GM12878 (cell line): ENCODE data around the gene TMEM161A. TPM values are rescaled to one million over a fixed set of nuclear protein-coding genes. Genes with fewer than 3 reads are reported as not detected.

Source experiments
- ATAC-seq: fragments of 200-7000 bp; cut with Tn5 transposase; 3 replicates; pipeline ENCODE4 v1.9.1; 2020; ENCODE audit warnings: mild to moderate bottlenecking, moderate library complexity
- BruUV-seq: library from RNA; stranded (reverse); fragments of 400-500 nt; replicated peaks from 2 replicates; lab custom pipeline; 2021; lab: Mats Ljungman, UMichigan
- CTCF ChIA-PET: fragments of 300-600 bp; sonication (Branson Sonifier 250); formaldehyde crosslinking; extraction: SDS; loops from one replicate; lab custom pipeline; 2021; ENCODE audit warnings: inconsistent platforms; lab: Yijun Ruan, JAX
- POLR2A ChIA-PET: fragments of 350-600 bp; formaldehyde crosslinking; extraction: SDS; loops from one replicate; lab custom pipeline; 2021; ENCODE audit warnings: inconsistent platforms; lab: Charles Lee
- RAD21 ChIA-PET: fragments of 300-600 bp; sonication (Branson Sonifier 250); formaldehyde crosslinking; loops from one replicate; lab custom pipeline; 2023; ENCODE audit warnings: antibody characterized with exemption; ENCODE audit not compliant: unreplicated experiment; lab: Charles Lee
- SMC1A ChIA-PET: fragments of 300-600 bp; sonication (Branson Sonifier 250); formaldehyde crosslinking; loops from one replicate; lab custom pipeline; 2023; ENCODE audit not compliant: unreplicated experiment, uncharacterized antibody; lab: Charles Lee
- DNase-seq: peaks from one replicate; pipeline ENCODE4 v3.0.0-alpha.2; 2011; ENCODE audit warnings: low read depth, low spot score
- FAIRE-seq: peaks from 3 replicates; lab custom pipeline; 2011; peaks lifted over from hg19 to GRCh38; lab: Jason Lieb, UNC
- H2AFZ ChIP-seq: 2 replicates; pipeline ENCODE4 v1.6.0; 2011; ENCODE audit warnings: low read depth, low read length, control low read depth; ENCODE audit not compliant: control insufficient read depth
- H3K27ac ChIP-seq: 2 replicates; pipeline ENCODE4 v1.5.1; 2011; ENCODE audit warnings: control low read depth; ENCODE audit not compliant: control insufficient read depth, insufficient read depth
- H3K27me3 ChIP-seq, 2 experiments: replicated peaks in 1 of 2; 2 replicates each; pipeline versions ENCODE4 v1.6.0 to v1.6.1; 2011; ENCODE audit warnings: low read length in 1 of 2; ENCODE audit not compliant: control insufficient read depth in 2 of 2, insufficient read depth in 2 of 2
- H3K36me3 ChIP-seq, 2 experiments: 2 replicates each; pipeline ENCODE4 v1.5.1; 2011; ENCODE audit warnings: low read length in 1 of 2; ENCODE audit not compliant: control insufficient read depth in 2 of 2, insufficient read depth in 2 of 2
- H3K4me1 ChIP-seq: 2 replicates; pipeline ENCODE4 v1.6.1; 2011; ENCODE audit warnings: mild to moderate bottlenecking, low read length, moderate library complexity, mixed read lengths; ENCODE audit not compliant: control insufficient read depth, insufficient read depth
- H3K4me2 ChIP-seq: 2 replicates; pipeline ENCODE4 v1.6.0; 2011; ENCODE audit warnings: control low read depth; ENCODE audit not compliant: control insufficient read depth, insufficient read depth
- H3K4me3 ChIP-seq: fragments of 200-600 bp; sonication (generic); 2 replicates; pipeline ENCODE4 v1.5.1; 2016
- H3K79me2 ChIP-seq: 2 replicates; pipeline ENCODE4 v1.6.0; 2011; ENCODE audit warnings: low read length; ENCODE audit not compliant: control insufficient read depth, insufficient read depth
- H3K9ac ChIP-seq: 2 replicates; pipeline ENCODE4 v1.8.0; 2011; ENCODE audit warnings: low read length, control low read depth, mixed read lengths; ENCODE audit not compliant: control insufficient read depth, insufficient read depth
- H3K9me3 ChIP-seq: replicated peaks from 3 replicates; pipeline ENCODE4 v1.5.1; 2011; ENCODE audit warnings: mild to moderate bottlenecking, low read length; ENCODE audit not compliant: control insufficient read depth, insufficient read depth
- H4K20me1 ChIP-seq: 2 replicates; pipeline ENCODE4 v1.6.0; 2011; ENCODE audit not compliant: control insufficient read depth, insufficient read depth
- CEBPZ ChIP-seq: fragments of 150-350 bp; IDR thresholded peaks from 2 replicates; pipeline ENCODE4 v1.6.1; 2016; ENCODE audit warnings: low read depth, low read length
- DPF2 ChIP-seq: fragments of 450-650 bp; IDR thresholded peaks from 2 replicates; pipeline ENCODE4 v1.6.1; 2017; ENCODE audit warnings: mild to moderate bottlenecking
- HCFC1 ChIP-seq: fragments of 150-350 bp; IDR thresholded peaks from 2 replicates; pipeline ENCODE4 v1.6.1; 2014; ENCODE audit warnings: low read length
- MTA2 ChIP-seq: fragments of 450-650 bp; IDR thresholded peaks from 2 replicates; pipeline ENCODE4 v1.6.1; 2016; ENCODE audit warnings: low read depth, mild to moderate bottlenecking, moderate library complexity
- MTA3 ChIP-seq: IDR thresholded peaks from 2 replicates; pipeline ENCODE4 v1.6.1; 2012; ENCODE audit warnings: low read length, inconsistent platforms, borderline replicate concordance
- NR2F1 ChIP-seq: fragments of 450-650 bp; conservative IDR thresholded peaks from 2 replicates; pipeline ENCODE4 v1.6.1; 2017; ENCODE audit warnings: mild to moderate bottlenecking
- RAD21 ChIP-seq: IDR thresholded peaks from 2 replicates; pipeline ENCODE4 v1.6.1; 2011; ENCODE audit warnings: mild to moderate bottlenecking, low read depth, low read length, moderate library complexity; ENCODE audit not compliant: insufficient read depth
- SIN3A ChIP-seq: IDR thresholded peaks from 2 replicates; pipeline ENCODE4 v1.6.1; 2012; ENCODE audit warnings: low read depth, low read length, improper control_type of control experiment
- SRF ChIP-seq, 2 experiments: IDR thresholded peaks; 2 replicates each; pipeline ENCODE4 v1.6.1; 2011; ENCODE audit warnings: low read depth in 2 of 2, low read length in 2 of 2, mild to moderate bottlenecking in 1 of 2, moderate library complexity in 1 of 2
- ZBTB33 ChIP-seq: fragments of 450-650 bp; IDR thresholded peaks from 2 replicates; pipeline ENCODE4 v1.6.1; 2017; ENCODE audit warnings: mild to moderate bottlenecking
- ZSCAN29 ChIP-seq: fragments of 450-650 bp; IDR thresholded peaks from 2 replicates; pipeline ENCODE4 v1.6.1; 2017; ENCODE audit warnings: mild to moderate bottlenecking, moderate library complexity
- WGBS: methylation state at CpG from one replicate; pipeline ENCODE4 v1.1.6; 2016; ENCODE audit warnings: low lambda C conversion rate; ENCODE audit not compliant: insufficient replicate concordance, insufficient coverage; ENCODE audit errors: missing lambda C conversion rate; 5-methylcytosine and 5-hydroxymethylcytosine counted together
- in situ Hi-C: fragments of 300-500 bp; cut with MboI; formaldehyde crosslinking; loops from 9 replicates; pipeline ENCODE4 v1.14.3; 2018; ENCODE audit warnings: mixed read lengths
- intact Hi-C: fragments of 100-400 bp; cut with micrococcal nuclease; formaldehyde crosslinking; loops from one replicate; pipeline ENCODE4 v1.14.2; 2022; ENCODE audit not compliant: unreplicated experiment
- polyA plus RNA-seq, 11 experiments: library from polyadenylated mRNA; depleted of rRNA in 4 of 11; unstranded in 6 of 11; stranded (reverse) in 5 of 11; fragments of >200 nt; fragmentation: Nextera tagmentation in 4 of 11; fragmentation: Illumina TruSeq in 1 of 11; extraction: Ambion mirVana in 4 of 11; extraction: Trizol in 1 of 11; gene quantifications; 1 replicate in 1 of 11; 2 replicates in 10 of 11; pipeline versions ENCODE4 v1.2.1 to v1.2.3, GENCODE V29; 2011 to 2016; ENCODE audit warnings: inconsistent platforms in 2 of 11, missing spikeins in 2 of 11, low read depth in 1 of 11
- total RNA-seq, 4 experiments: library from RNA; depleted of rRNA in 3 of 4; stranded (reverse); fragments of >200 nt in 3 of 4; fragmentation: Illumina TruSeq in 1 of 4; extraction: Trizol in 1 of 4; gene quantifications; 2 replicates each; pipeline versions ENCODE4 v1.2.1 to v1.2.3, GENCODE V29; 2013 to 2021
- TF ChIP-seq, protein P1 (sequence below): IDR thresholded peaks from 2 replicates; pipeline ENCODE4 v1.6.1; 2012; ENCODE audit warnings: mild to moderate bottlenecking, low read depth, low read length

Gene TMEM161A
- total and polyA plus RNA-seq, 10 of the 15 experiments (the other 5 are each of a cell fraction or from before 2014, with no cell fraction given), result 1.1 to 37.1 (median 19.0) TPM

DNA sequence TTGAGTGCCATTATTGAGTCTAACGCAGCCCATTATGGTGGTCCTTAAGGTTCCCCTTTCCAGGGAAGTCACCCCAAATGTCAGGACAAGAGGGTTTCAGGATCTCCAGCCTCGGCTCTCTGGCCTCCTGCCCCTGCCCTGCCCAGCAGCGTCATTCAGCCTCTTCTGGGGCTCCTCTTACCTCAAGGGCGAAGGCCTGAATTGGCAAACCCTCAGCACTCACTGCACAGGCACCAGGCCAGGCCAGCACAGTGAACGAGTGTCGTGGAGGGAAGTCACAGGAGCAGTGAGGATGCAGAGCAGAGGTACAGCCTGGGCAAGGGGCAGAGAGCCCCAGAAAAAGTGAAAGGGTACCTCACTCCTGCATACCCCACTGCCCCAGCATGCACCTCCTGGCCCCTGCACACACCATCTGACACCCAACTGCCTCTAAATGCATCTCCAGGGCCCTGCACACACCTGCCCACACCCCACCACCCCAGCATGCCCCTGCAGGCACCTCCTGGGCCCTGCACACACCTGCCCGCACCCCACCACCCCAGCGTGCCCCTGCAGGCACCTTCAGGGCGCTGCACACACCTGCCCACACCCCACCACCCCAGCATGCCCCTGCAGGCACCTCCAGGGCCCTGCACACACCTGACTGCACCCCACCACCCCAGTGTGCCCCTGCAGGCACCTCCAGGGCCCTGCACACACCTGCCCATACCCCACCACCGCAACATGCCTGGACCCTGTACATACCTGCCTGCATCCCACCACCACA lies 54.7 kb downstream of the TMEM161A start (continued):
- TF ChIP-seq, protein P1, sequence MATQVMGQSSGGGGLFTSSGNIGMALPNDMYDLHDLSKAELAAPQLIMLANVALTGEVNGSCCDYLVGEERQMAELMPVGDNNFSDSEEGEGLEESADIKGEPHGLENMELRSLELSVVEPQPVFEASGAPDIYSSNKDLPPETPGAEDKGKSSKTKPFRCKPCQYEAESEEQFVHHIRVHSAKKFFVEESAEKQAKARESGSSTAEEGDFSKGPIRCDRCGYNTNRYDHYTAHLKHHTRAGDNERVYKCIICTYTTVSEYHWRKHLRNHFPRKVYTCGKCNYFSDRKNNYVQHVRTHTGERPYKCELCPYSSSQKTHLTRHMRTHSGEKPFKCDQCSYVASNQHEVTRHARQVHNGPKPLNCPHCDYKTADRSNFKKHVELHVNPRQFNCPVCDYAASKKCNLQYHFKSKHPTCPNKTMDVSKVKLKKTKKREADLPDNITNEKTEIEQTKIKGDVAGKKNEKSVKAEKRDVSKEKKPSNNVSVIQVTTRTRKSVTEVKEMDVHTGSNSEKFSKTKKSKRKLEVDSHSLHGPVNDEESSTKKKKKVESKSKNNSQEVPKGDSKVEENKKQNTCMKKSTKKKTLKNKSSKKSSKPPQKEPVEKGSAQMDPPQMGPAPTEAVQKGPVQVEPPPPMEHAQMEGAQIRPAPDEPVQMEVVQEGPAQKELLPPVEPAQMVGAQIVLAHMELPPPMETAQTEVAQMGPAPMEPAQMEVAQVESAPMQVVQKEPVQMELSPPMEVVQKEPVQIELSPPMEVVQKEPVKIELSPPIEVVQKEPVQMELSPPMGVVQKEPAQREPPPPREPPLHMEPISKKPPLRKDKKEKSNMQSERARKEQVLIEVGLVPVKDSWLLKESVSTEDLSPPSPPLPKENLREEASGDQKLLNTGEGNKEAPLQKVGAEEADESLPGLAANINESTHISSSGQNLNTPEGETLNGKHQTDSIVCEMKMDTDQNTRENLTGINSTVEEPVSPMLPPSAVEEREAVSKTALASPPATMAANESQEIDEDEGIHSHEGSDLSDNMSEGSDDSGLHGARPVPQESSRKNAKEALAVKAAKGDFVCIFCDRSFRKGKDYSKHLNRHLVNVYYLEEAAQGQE, result no peak
- no peak for TF ChIP-seq HCFC1
- TF ChIP-seq MTA2, result no peak
- TF ChIP-seq, all 136 proteins: peak for 0

DNA sequence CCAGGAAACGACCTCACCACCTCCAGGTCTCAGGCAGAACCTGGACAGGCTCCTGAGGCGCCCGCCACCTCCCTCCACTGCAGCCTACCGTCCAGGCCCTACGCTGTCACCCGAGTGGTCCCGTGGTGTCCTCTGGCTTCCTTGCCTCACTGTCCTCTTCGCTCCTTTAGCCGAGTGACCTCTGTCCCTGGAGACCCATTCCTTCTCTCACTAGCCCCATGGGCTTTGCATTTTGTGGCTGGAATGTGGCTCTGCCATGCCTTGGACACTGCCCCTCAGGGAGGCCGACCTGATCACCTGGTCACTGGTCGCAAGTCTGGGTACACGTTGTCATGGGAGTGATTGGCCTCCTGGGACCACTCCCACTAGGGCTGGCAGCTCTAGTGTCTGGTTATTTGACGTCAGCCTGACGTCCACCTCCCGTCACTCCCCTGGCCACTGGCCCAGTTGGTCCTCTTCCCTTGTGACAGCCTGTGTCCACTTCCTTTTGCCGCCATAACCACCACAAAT lies 56.6 kb downstream of the TMEM161A start:
- H3K79me2 ChIP-seq, result no peaks in the 10 kb centered on the region
- no peaks in the 10 kb centered on the region; a peak in 2 of 4 replicates for H3K36me3 ChIP-seq
- FAIRE-seq (no peak), ATAC-seq (no peak), DNase-seq (no peak)
- H3K4me3 ChIP-seq, result no peak overlapping the region
- H2AFZ ChIP-seq, result no peak overlapping the region
- 0 out of 2 replicates have a peak, but pooled peaks cover 3% of the 10 kb centered on the region for H4K20me1 ChIP-seq
- SMC1A ChIA-PET, result interaction anchor here (1.2 kb wide), 1 partner anchor 75 kb away, joined by 3 read pairs; no protein-coding TSS in a partner anchor
- no peaks in the 10 kb centered on the region for H3K27me3 ChIP-seq
- 87% methylated on average over 16 of the region's 16 CpGs for WGBS
- no peak overlapping the region for H3K4me2 ChIP-seq
- no peak overlapping the region for H3K9ac ChIP-seq
- RAD21 ChIA-PET, result no interaction called here
- CTCF ChIA-PET, result no interaction called here
- H3K4me1 ChIP-seq, result peaks cover 11% of the 10 kb centered on the region
- intact Hi-C loops, result no loop called here
- POLR2A ChIA-PET, result no interaction called here
- TF ChIP-seq DPF2 (no peak), ZSCAN29 (no peak), CEBPZ (no peak), ZBTB33 (no peak), SRF (IDR thresholded peaks at IDR 0.05; ENCODE audit: low read depth in 2 of 2, low read length in 2 of 2) (no peak), SIN3A (no peak), MTA3 (no peak), RAD21 (no peak), NR2F1 (no peak)
- TF ChIP-seq, all 136 proteins: peak for 0
- in situ Hi-C loops, result no loop called here
- H3K27ac ChIP-seq, result no peak overlapping the region
- H3K9me3 ChIP-seq, result no peaks in the 10 kb centered on the region
- BruUV-seq, result no TSS peak
